H9 (cell line): ENCODE measurements around the gene CRAMP1. TPM values are rescaled to one million over a fixed set of nuclear protein-coding genes. Genes with fewer than 3 reads are reported as not detected.

Experiments
- DNase-seq: peaks from one replicate; pipeline ENCODE4 v3.0.0-alpha.2; 2017
- H2AFZ ChIP-seq: one replicate; pipeline ENCODE4 v1.6.1; 2013; ENCODE audit warnings: mild to moderate bottlenecking, low read length, control low read depth, moderate library complexity
- H2AK5ac ChIP-seq: 2 replicates; pipeline ENCODE4 v1.6.1; 2013; ENCODE audit warnings: low read length, control low read depth, mixed read lengths; ENCODE audit not compliant: insufficient read length
- H2BK120ac ChIP-seq: one replicate; pipeline ENCODE4 v1.6.1; 2013; ENCODE audit warnings: low read depth, mild to moderate bottlenecking, low read length, control low read depth, inconsistent platforms; ENCODE audit not compliant: poor library complexity, severe bottlenecking
- H2BK12ac ChIP-seq: 2 replicates; pipeline ENCODE4 v1.6.1; 2013; ENCODE audit warnings: low read length, control low read depth, mixed read lengths, low read depth; ENCODE audit not compliant: insufficient read length
- H2BK15ac ChIP-seq: 2 replicates; pipeline ENCODE4 v1.6.1; 2013; ENCODE audit warnings: low read depth, low read length, control low read depth
- H2BK20ac ChIP-seq: one replicate; pipeline ENCODE4 v1.6.1; 2013; ENCODE audit warnings: low read depth, mild to moderate bottlenecking, low read length, control low read depth, inconsistent platforms; ENCODE audit not compliant: poor library complexity, severe bottlenecking
- H2BK5ac ChIP-seq: 2 replicates; pipeline ENCODE4 v1.6.1; 2013; ENCODE audit warnings: low read length, control low read depth, mixed read lengths; ENCODE audit not compliant: insufficient read length
- H3K14ac ChIP-seq: 2 replicates; pipeline ENCODE4 v1.6.1; 2013; ENCODE audit warnings: low read length, control low read depth; ENCODE audit not compliant: insufficient read depth
- H3K18ac ChIP-seq: 2 replicates; pipeline ENCODE4 v1.6.1; 2013; ENCODE audit warnings: low read depth, mild to moderate bottlenecking, mixed read lengths, low read length, control low read depth; ENCODE audit not compliant: insufficient read length
- H3K23ac ChIP-seq: 2 replicates; pipeline ENCODE4 v1.6.1; 2013; ENCODE audit warnings: low read length, control low read depth, mixed read lengths, low read depth; ENCODE audit not compliant: insufficient read length
- H3K23me2 ChIP-seq: 2 replicates; pipeline ENCODE4 v1.6.1; 2013; ENCODE audit warnings: low read depth, mild to moderate bottlenecking, mixed read lengths, low read length, control low read depth; ENCODE audit not compliant: insufficient read length, poor library complexity, severe bottlenecking
- H3K27ac ChIP-seq: 2 replicates; pipeline ENCODE4 v1.5.1; 2013; ENCODE audit warnings: low read length, control low read depth, mixed read lengths, low read depth; ENCODE audit not compliant: insufficient read length
- H3K27me3 ChIP-seq: 2 replicates; pipeline ENCODE4 v1.6.1; 2013; ENCODE audit warnings: low read length, control low read depth, inconsistent platforms; ENCODE audit not compliant: insufficient read depth
- H3K4ac ChIP-seq: 2 replicates; pipeline ENCODE4 v1.6.1; 2013; ENCODE audit warnings: low read depth, mild to moderate bottlenecking, control low read depth, inconsistent platforms, low read length, moderate library complexity
- H3K4me1 ChIP-seq: 2 replicates; pipeline ENCODE4 v1.6.1; 2013; ENCODE audit warnings: low read length, control low read depth, inconsistent platforms; ENCODE audit not compliant: insufficient read depth
- H3K4me2 ChIP-seq: 2 replicates; pipeline ENCODE4 v1.6.1; 2013; ENCODE audit warnings: low read length, control low read depth, mixed read lengths; ENCODE audit not compliant: insufficient read length, insufficient read depth
- H3K56ac ChIP-seq: 2 replicates; pipeline ENCODE4 v1.6.1; 2013; ENCODE audit warnings: low read depth, mild to moderate bottlenecking, mixed read lengths, low read length, control low read depth; ENCODE audit not compliant: insufficient read length
- H3K79me1 ChIP-seq: 2 replicates; pipeline ENCODE4 v1.6.1; 2013; ENCODE audit warnings: low read depth, mild to moderate bottlenecking, moderate library complexity, low read length, control low read depth, inconsistent platforms; ENCODE audit not compliant: insufficient read depth, poor library complexity, severe bottlenecking
- H3K79me2 ChIP-seq: 2 replicates; pipeline ENCODE4 v1.6.1; 2013; ENCODE audit warnings: low read length, control low read depth, inconsistent platforms; ENCODE audit not compliant: insufficient read depth
- H3K9ac ChIP-seq: 2 replicates; pipeline ENCODE4 v1.6.1; 2013; ENCODE audit warnings: low read length, control low read depth, mixed read lengths; ENCODE audit not compliant: insufficient read length; ENCODE audit errors: extremely low read depth
- H3K9me3 ChIP-seq: one replicate; pipeline ENCODE4 v1.6.1; 2013; ENCODE audit warnings: low read depth, low read length, inconsistent platforms; ENCODE audit not compliant: control insufficient read depth
- H3T11ph ChIP-seq: one replicate; pipeline ENCODE4 v1.6.1; 2013; ENCODE audit warnings: mild to moderate bottlenecking, low read length, control low read depth, inconsistent platforms
- H4K20me1 ChIP-seq: one replicate; pipeline ENCODE4 v1.6.1; 2013; ENCODE audit not compliant: control insufficient read depth, insufficient read length, insufficient read depth
- H4K5ac ChIP-seq: 2 replicates; pipeline ENCODE4 v1.6.1; 2013; ENCODE audit warnings: low read depth, mild to moderate bottlenecking, mixed read lengths, low read length, control low read depth; ENCODE audit not compliant: insufficient read length
- H4K8ac ChIP-seq: replicated peaks from 2 replicates; pipeline ENCODE4 v1.6.1; 2013; ENCODE audit warnings: low read length, control low read depth, mixed read lengths, low read depth; ENCODE audit not compliant: insufficient read length
- H4K91ac ChIP-seq: 2 replicates; pipeline ENCODE4 v1.6.1; 2013; ENCODE audit warnings: low read depth, mild to moderate bottlenecking, moderate library complexity, mixed read lengths, low read length, control low read depth; ENCODE audit not compliant: insufficient read length
- H3K27ac Mint-ChIP-seq, 3 experiments: 2 replicates in 2 of 3; 3 replicates in 1 of 3; pipeline ENCODE4 v1.8.0; 2020 to 2021; ENCODE audit warnings: mixed read lengths in 3 of 3, mild to moderate bottlenecking in 1 of 3, moderate library complexity in 1 of 3
- H3K27me3 Mint-ChIP-seq: 2 replicates; pipeline ENCODE4 v1.8.0; 2021; ENCODE audit warnings: low read depth, mild to moderate bottlenecking, moderate library complexity, mixed read lengths
- H3K36me3 Mint-ChIP-seq, 3 experiments: 2 replicates in 2 of 3; 3 replicates in 1 of 3; pipeline ENCODE4 v1.8.0; 2020 to 2021; ENCODE audit warnings: low read depth in 3 of 3, mixed read lengths in 3 of 3; ENCODE audit not compliant: insufficient read depth in 1 of 3
- H3K4me1 Mint-ChIP-seq, 2 experiments: 2 replicates each; pipeline ENCODE4 v1.8.0; 2020; ENCODE audit warnings: mixed read lengths in 2 of 2
- H3K4me3 Mint-ChIP-seq, 2 experiments: 2 replicates in 1 of 2; 3 replicates in 1 of 2; pipeline ENCODE4 v1.8.0; 2020 to 2021; ENCODE audit warnings: mild to moderate bottlenecking in 2 of 2, mixed read lengths in 2 of 2, moderate library complexity in 1 of 2
- H3K9me3 Mint-ChIP-seq, 2 experiments: 2 replicates in 1 of 2; 3 replicates in 1 of 2; pipeline ENCODE4 v1.8.0; 2020; ENCODE audit warnings: mild to moderate bottlenecking in 2 of 2, mixed read lengths in 2 of 2, moderate library complexity in 1 of 2
- CTCF ChIP-seq: fragments of 200-600 bp; sonication (generic); conservative IDR thresholded peaks from 3 replicates; pipeline ENCODE4 v1.8.0; 2021; ENCODE audit warnings: antibody characterized with exemption, mild to moderate bottlenecking
- whole genome bisulfite sequencing: extraction: QIAGEN DNeasy Blood & Tissue Kit; methylation state at CpG from one replicate; pipeline ENCODE4 v1.1.7; 2013; ENCODE audit warnings: missing lambda C conversion rate, low lambda C conversion rate, mixed read lengths; ENCODE audit not compliant: insufficient read length; ENCODE audit errors: extremely low coverage; 5-methylcytosine and 5-hydroxymethylcytosine counted together
- total RNA-seq: library from RNA; stranded (reverse); gene quantifications from 2 replicates; pipeline ENCODE4 v1.2.1, GENCODE V29; 2021

Gene CRAMP1
- total RNA-seq, 1 experiment from 2014 or later, result 46.2 TPM

GRCh38 chr16:1689853-1690252 lies 77.7 kb downstream of the CRAMP1 start:
- Histone ChIP-seq H4K20me1 (no peaks in the 10 kb centered on the region), H3K23ac (no peak overlapping the region), H4K91ac (no peak overlapping the region), H3K9ac (no peak overlapping the region), H3K27ac (no peak overlapping the region), H3K79me1 (peaks cover 3% of the 10 kb centered on the region), H2AFZ (no peak overlapping the region), H3K4me1 (no peaks in the 10 kb centered on the region; the same call in 1 of the 2 replicates), H3K56ac (no peak overlapping the region), H2BK15ac (no peak overlapping the region), H3K14ac (no peak overlapping the region), H3T11ph (no peak overlapping the region), H3K23me2 (no peaks in the 10 kb centered on the region), H4K8ac (no peak overlapping the region), H4K5ac (no peak overlapping the region), H3K18ac (no peak overlapping the region), H3K9me3 (no peaks in the 10 kb centered on the region), H2AK5ac (no peak overlapping the region), H3K4me2 (no peak overlapping the region), H3K79me2 (peaks cover 32% of the 10 kb centered on the region; the same call in 1 of the 2 replicates), H2BK5ac (no peak overlapping the region), H2BK20ac (no peak overlapping the region), H3K4ac (no peak overlapping the region), H2BK120ac (no peak overlapping the region), H2BK12ac (no peak overlapping the region), H3K27me3 (no peaks in the 10 kb centered on the region; the same call in 1 of the 2 replicates)
- H3K27me3 Mint-ChIP-seq, result no peaks in the 10 kb centered on the region
- H3K27ac Mint-ChIP-seq, result no peak overlapping the region
- no peaks in the 10 kb centered on the region for H3K4me1 Mint-ChIP-seq
- no peaks in the 10 kb centered on the region for H3K9me3 Mint-ChIP-seq
- DNase-seq, result no peak
- H3K36me3 Mint-ChIP-seq, result peaks cover 46 to 93% (median 92%) of the 10 kb centered on the region in 3 experiments
- WGBS, result no CpG with 5 or more reads among the region's 13 CpGs
- no peak for TF ChIP-seq CTCF
- no peak overlapping the region for H3K4me3 Mint-ChIP-seq
